ENCODE measurements around the gene SCD.

DNA sequence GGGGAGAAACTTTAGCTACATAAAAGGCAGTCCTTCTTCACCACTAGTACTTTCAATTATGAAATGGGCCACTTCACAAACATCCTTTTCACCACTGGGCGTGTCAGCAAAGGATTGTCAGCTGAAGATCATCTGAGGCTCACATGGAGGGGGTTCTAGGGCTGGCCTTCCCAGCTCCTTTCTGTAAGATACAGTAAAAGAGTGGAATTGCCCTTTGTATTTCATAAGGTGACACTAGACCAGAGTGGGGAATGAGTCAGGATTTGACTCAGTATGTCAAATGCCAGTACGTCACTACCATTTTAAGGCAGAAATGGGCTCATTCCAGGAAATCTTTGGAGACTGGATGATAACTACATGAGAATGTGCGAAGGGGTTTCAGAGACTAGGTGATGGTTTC, 39.3 kb upstream of the SCD start:
- TF ChIP-seq CTCF (IDR thresholded peaks at IDR 0.05) (no peak), POLR2A (IDR thresholded peaks at IDR 0.05) (no peak)
